DND-41 (cell line): ENCODE data around the gene GGT7.
"Not testable (repeated sequence)": the region's sequence is repeated elsewhere in the genome, so short reads cannot be mapped to it uniquely, and the experiment has no call there.

Experiments
- CTCF ChIP-seq: IDR thresholded peaks from 2 replicates; pipeline ENCODE4 v1.5.1; 2012; ENCODE audit warnings: borderline replicate concordance, low read length, moderate library complexity, mild to moderate bottlenecking; ENCODE audit not compliant: poor library complexity, severe bottlenecking; ENCODE audit errors: extremely low read depth
- EZH2 ChIP-seq: IDR thresholded peaks from 3 replicates; pipeline ENCODE4 v1.6.1; 2012; ENCODE audit warnings: borderline replicate concordance, low read depth, mild to moderate bottlenecking, moderate library complexity, low read length, inconsistent platforms; ENCODE audit not compliant: severe bottlenecking

GRCh38 chr20:34898731-34899130, 26.1 kb upstream of the GGT7 start:
- TF ChIP-seq CTCF, EZH2: not testable (repeated sequence)
